H7 (cell line): ENCODE data around the gene DUS1L. TPM values are rescaled to one million over a fixed set of nuclear protein-coding genes. Genes with fewer than 3 reads are reported as not detected.
A peak's percentile ranks its signal among the peaks of the same experiment; 100 is the strongest.

Source experiments
- DNase-seq: peaks from one replicate; pipeline ENCODE4 v3.0.0; 2012
- H3K27me3 ChIP-seq: 2 replicates; pipeline ENCODE4 v1.6.0; 2011; ENCODE audit warnings: mild to moderate bottlenecking, low read length; ENCODE audit not compliant: control insufficient read depth, insufficient read depth
- H3K36me3 ChIP-seq: replicated peaks from 2 replicates; pipeline ENCODE4 v1.5.1; 2011; ENCODE audit warnings: low read length; ENCODE audit not compliant: control insufficient read depth, insufficient read depth
- H3K4me3 ChIP-seq: 2 replicates; pipeline ENCODE4 v1.5.1; 2011; ENCODE audit warnings: low read depth, mild to moderate bottlenecking, control low read depth, low read length, moderate library complexity; ENCODE audit not compliant: insufficient read depth
- total RNA-seq: library from RNA; depleted of rRNA; stranded (reverse); fragments of >200 nt; shearing (Covaris generic); gene quantifications from 2 replicates; pipeline ENCODE4 v1.2.3, GENCODE V29; 2014

The DUS1L gene
- total RNA-seq, 1 experiment from 2014 or later: 129 TPM

- Histone ChIP-seq H3K4me3 (peak overlapping the region; percentile 60), H3K27me3 (no peaks in the 10 kb centered on the region; the same call in 1 of the 2 replicates), H3K36me3 (peaks cover 6% of the 10 kb centered on the region)
- DNase-seq: peak; percentile 97
Observed at GRCh38 chr17:82030470-82031302, 34.9 kb downstream of the DUS1L start.

DNA sequence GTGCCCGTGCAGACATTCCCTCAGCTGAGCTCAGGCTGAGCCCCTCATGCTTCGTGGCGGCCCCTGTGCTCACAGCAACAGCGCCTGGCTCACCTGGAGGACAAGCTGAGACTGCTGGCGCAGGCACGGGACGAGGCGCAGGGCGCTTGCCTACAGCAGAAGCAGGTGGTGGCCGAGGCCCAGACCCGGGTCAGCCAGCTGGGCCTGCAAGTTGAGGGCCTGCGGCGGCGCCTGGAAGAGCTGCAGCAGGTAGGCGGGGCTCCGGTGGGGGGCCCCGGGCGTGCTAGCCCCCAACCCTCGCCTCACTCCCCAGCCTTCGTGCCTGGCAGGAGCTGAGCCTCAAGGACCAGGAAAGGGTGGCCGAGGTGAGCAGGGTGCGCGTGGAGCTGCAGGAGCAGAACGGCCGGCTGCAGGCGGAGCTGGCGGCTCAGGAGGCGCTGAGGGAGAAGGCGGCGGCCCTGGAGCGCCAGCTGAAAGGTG, 35.6 kb downstream of the DUS1L start:
- no peak for DNase-seq
- H3K36me3 ChIP-seq: peaks cover 6% of the 10 kb centered on the region
- H3K27me3 ChIP-seq: no peaks in the 10 kb centered on the region; the same call in 1 of the 2 replicates
- H3K4me3 ChIP-seq: no peak overlapping the region; the same call in 1 of the 2 replicates

DNA sequence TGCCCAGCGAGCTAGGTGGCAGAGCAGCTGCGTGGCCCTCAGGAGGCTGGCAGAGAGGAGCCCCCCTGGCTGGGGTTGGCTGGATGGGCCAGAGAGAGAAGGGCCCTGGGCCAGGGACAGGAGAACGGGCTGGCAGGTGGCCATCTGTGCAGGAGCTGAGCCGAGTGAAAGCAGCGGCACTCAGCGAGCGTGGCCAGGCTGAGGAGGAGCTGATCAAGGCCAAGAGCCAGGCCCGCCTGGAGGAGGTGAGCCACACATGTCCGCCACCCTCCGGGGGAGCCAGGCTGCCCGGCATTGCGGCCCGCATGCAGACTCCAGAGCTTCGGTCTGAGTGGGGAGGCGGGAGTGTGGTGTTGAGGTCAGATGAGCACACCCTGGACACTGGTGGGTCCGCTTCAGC, 36.2 kb downstream of the DUS1L start:
- no peak for DNase-seq
- Histone ChIP-seq H3K36me3 (peaks cover 6% of the 10 kb centered on the region), H3K27me3 (no peaks in the 10 kb centered on the region; the same call in 1 of the 2 replicates)

GRCh38 chr17:82028966-82029365, 36.6 kb downstream of the DUS1L start:
- Histone ChIP-seq H3K27me3 (no peaks in the 10 kb centered on the region; the same call in 1 of the 2 replicates), H3K4me3 (no peak overlapping the region), H3K36me3 (peaks cover 6% of the 10 kb centered on the region)
- no peak for DNase-seq

More for the DNA sequence above, 36.2 kb downstream of the DUS1L start:
- no peak overlapping the region for H3K4me3 ChIP-seq

DNA sequence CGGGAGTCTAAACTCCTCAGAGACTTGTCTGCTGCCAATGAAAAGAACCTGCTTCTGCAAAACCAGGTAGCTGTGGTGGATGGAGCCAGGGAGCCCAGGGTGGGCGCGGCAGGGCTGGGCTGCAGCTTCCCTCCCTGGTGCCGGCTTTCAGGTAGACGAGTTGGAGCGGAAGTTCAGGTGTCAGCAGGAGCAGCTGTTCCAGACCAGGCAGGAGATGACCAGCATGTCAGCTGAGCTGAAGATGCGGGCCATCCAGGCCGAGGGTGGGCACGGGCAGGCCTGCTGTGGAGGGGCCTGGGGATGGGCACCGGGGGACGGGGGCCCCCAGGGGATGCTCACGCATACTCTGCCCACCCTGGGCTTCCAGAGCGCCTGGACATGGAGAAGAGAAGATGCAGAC, 37.4 kb downstream of the DUS1L start:
- no peak overlapping the region for H3K4me3 ChIP-seq
- DNase-seq: no peak
- H3K36me3 ChIP-seq: peaks cover 6% of the 10 kb centered on the region
- no peaks in the 10 kb centered on the region; the same call in 1 of the 2 replicates for H3K27me3 ChIP-seq

- no peak for DNase-seq
- Histone ChIP-seq H3K27me3 (no peaks in the 10 kb centered on the region; the same call in 1 of the 2 replicates), H3K4me3 (no peak overlapping the region), H3K36me3 (peaks cover 6% of the 10 kb centered on the region)
Observed at GRCh38 chr17:82025401-82026107, 40.0 kb downstream of the DUS1L start.

DNA sequence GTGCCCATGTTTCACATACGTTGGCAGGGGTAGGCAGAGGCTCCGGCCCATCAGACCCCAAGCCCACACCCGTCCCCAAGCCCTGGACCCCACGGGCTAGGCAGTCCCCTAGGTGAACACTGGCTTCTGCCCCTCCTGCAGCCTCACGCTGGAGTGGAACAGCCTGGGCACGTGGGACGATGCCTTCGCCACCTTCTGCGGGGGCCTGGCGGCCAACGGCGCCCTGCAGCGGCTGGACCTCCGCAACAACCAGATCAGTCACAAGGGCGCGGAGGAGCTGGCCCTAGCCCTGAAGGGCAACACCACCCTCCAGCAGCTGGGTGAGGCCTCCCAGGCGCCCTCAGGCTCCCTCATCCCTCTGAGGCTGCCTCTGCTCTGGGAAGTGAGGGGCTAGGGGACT, 40.7 kb downstream of the DUS1L start:
- peaks cover 6% of the 10 kb centered on the region for H3K36me3 ChIP-seq
- no peak overlapping the region for H3K4me3 ChIP-seq
- no peak for DNase-seq
- H3K27me3 ChIP-seq: no peaks in the 10 kb centered on the region; the same call in 1 of the 2 replicates

- Histone ChIP-seq H3K4me3 (peak overlapping the region; percentile 77), H3K27me3 (no peaks in the 10 kb centered on the region; the same call in 1 of the 2 replicates), H3K36me3 (peaks cover 6% of the 10 kb centered on the region)
- DNase-seq: peak; percentile 84
Observed at GRCh38 chr17:82023447-82024241, 42.0 kb downstream of the DUS1L start.

DNA sequence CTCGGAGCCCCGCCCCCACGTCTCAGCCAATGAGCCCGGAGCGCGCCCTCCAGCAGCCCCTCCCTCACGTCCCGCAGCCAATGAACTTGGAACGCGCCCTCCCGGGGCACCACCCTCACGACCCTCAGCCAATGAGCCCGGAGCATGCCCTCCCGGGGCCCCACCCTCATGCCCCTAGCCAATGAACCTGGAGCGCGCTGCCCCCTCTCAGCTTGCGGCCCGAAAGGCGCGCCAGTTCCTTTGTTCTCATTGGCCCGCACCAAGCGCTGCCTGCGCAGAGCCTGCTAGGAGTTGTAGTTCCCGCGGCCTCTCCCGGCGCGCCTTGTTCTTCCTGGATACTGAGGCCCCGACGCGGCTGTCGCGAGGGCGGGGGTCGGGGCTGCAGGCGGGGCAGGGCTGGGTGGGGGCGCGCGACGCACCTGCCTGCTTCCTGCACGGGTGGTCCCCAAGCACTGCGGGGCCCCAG, 42.6 kb downstream of the DUS1L start, which contains the start of gene LRRC45:
Gene LRRC45 (plus strand): TSS at position 325 of the 466 bp plus-strand sequence. CDS start 339 bp downstream, outside the sequence.
- no peaks in the 10 kb centered on the region; the same call in 1 of the 2 replicates for H3K27me3 ChIP-seq
- DNase-seq: peak; percentile 100
- peak within 1 kb of the TSS; percentile 97 for H3K4me3 ChIP-seq
- peaks cover 6% of the 10 kb centered on the region for H3K36me3 ChIP-seq

DNA sequence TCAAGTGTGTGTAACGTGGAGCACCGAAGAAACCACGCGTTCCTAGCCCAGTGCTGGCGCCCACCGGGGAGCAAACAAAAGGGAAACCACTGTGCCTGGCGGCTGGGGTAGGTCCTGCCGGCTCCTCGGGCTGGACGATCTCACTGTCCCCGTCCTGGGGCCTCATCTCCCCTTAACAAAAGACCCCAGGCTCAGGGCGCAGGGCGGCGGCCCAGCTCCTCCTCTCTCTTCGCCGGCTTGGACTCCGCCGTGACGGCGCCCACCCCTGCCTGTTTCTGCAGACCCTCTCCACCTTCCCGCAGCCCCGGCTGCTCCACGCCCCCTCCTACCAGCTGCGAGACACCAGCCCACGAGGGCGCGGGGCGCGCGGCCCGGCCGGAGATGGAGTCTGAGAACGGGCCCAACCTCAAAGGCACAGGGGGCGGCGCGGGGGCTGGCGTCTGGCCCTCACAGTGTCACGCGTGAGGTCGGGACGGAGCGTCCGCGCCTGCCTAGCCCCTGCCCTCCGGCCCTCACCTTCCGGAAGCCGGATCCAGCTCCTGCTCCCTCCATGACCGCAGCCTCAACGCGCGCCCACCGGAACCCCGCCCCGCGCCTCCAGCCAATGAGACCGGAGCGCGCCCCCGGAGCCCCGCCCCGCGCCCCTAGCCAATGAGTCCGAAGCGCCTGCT, 43.2 kb downstream of the DUS1L start, which contains the start of gene CENPX:
Gene CENPX (minus strand): TSS at position 569 of the 671 bp plus-strand sequence. CDS start 17 bp downstream, at position 552.
- Histone ChIP-seq H3K4me3 (peak within 1 kb of the TSS; percentile 97), H3K36me3 (peaks cover 3% of the 10 kb centered on the region), H3K27me3 (no peaks in the 10 kb centered on the region; the same call in 1 of the 2 replicates)
- peak; percentile 83 for DNase-seq

DNA sequence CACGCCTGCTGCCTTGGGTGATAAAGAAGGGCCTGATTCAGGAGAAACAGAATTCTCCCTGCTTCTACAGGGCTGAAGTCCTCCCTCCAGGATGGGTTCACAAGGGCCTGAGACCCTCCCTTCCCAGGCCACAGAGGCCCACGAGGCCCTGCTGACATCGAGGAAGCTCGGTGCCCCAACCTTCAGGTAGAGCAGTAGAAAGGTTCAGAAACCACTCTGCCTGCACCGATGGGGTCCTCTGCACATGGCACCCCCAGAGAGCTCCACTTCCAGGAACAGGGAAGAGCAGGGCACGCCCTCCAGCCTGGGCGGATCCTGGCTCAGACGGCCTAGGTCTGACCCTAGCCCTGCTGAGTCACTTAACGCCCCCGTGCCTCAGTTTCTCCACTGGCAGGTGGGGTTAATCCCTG, 43.7 kb downstream of the DUS1L start:
- Histone ChIP-seq H3K36me3 (peaks cover 3% of the 10 kb centered on the region), H3K27me3 (no peaks in the 10 kb centered on the region; the same call in 1 of the 2 replicates), H3K4me3 (peak overlapping the region; percentile 97)
- no peak for DNase-seq

DNA sequence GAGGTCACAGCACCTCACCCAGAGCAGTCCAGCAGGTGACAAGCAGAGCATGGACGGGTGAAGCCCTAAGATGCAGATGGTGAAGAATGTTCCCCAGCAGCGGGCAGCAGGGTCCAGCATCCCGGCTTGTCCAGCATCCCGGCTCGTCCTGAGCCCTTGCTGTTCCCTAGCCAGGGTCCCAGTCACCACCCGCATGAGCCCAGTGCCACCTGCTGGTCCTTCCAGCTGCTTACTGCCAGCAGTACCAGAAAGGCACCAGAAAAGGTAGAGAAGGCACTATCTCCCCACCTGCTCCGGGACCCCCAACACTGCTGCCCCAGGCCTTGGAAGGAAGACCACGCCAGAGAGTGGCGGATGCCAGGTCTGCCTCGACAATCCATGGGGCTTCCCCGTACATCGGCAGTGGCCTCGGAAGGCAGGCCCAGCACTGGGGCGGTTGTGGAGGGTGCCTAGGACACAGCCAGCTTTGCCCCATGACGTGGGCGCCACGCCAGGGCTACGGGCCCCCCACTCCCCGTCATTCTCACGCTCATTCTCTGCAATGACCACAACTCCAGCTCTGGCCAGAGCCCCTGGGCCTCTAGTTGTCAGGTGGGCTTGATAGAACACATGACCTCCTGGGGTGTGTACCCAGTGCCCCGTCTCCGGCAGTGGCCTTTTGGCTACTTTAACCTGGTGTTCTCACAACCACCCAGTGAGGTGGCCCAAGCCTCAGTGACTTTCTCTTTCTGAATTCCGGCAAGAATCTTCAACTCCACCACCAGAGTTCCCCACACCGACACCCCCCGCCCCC, 44.3 kb downstream of the DUS1L start:
- Histone ChIP-seq H3K36me3 (peaks cover 1% of the 10 kb centered on the region; the same call in 1 of the 2 replicates), H3K4me3 (peak overlapping the region; percentile 3; the same call in 1 of the 2 replicates), H3K27me3 (no peaks in the 10 kb centered on the region; the same call in 1 of the 2 replicates)
- peak; percentile 80 for DNase-seq
